Germinal center (tissue), 1 donor: ENCODE measurements around the gene HMX2.
A peak's percentile ranks its signal among the peaks of the same experiment; 100 is the strongest.

Experiments used
- DNase-seq: peaks from one replicate; pipeline ENCODE4 v3.0.0; 2012; ENCODE audit warnings: mixed read lengths, low spot score

The HMX2 gene

GRCh38 chr10:123147635-123148413 is at the start of gene HMX2:
HMX2 (plus strand) TSS chr10:123148136; CDS start chr10:123148379, 243 bp downstream.
- DNase-seq = peak; percentile 64

- DNase-seq = no peak
Observed at GRCh38 chr10:123100030-123100762, 47.7 kb upstream of the HMX2 start.

- no peak for DNase-seq
Observed at GRCh38 chr10:123101872-123102271, 46.1 kb upstream of the HMX2 start.

GRCh38 chr10:123102673-123103072 is 45.3 kb upstream of the HMX2 start:
- no peak for DNase-seq

GRCh38 chr10:123103944-123104343 is 44.0 kb upstream of the HMX2 start:
- no peak for DNase-seq

GRCh38 chr10:123109466-123109865 is 38.5 kb upstream of the HMX2 start:
- no peak for DNase-seq

- no peak for DNase-seq
Observed at GRCh38 chr10:123117644-123118417, 30.1 kb upstream of the HMX2 start.

- DNase-seq = no peak
Observed at GRCh38 chr10:123119081-123119480, 28.9 kb upstream of the HMX2 start.

GRCh38 chr10:123126246-123126645 is 21.7 kb upstream of the HMX2 start:
- DNase-seq = no peak

GRCh38 chr10:123129618-123130271 is 18.2 kb upstream of the HMX2 start:
- no peak for DNase-seq

GRCh38 chr10:123132576-123133477 is 15.1 kb upstream of the HMX2 start:
- peak; percentile 84 for DNase-seq

GRCh38 chr10:123133541-123134342 is 14.2 kb upstream of the HMX2 start:
- no peak for DNase-seq

GRCh38 chr10:123134343-123134914 is 13.5 kb upstream of the HMX2 start:
- DNase-seq = no peak

- no peak for DNase-seq
Observed at GRCh38 chr10:123134915-123135414, 13.0 kb upstream of the HMX2 start.

- DNase-seq = no peak
Observed at GRCh38 chr10:123135415-123136141, 12.4 kb upstream of the HMX2 start, which contains the start of gene HMX3. HMX3 (plus strand) TSS chr10:123135970; CDS start chr10:123136051, 81 bp downstream.

- DNase-seq = no peak
Observed at GRCh38 chr10:123136221-123136805, 11.6 kb upstream of the HMX2 start.

- no peak for DNase-seq
Observed at GRCh38 chr10:123136806-123137642, 10.9 kb upstream of the HMX2 start.

GRCh38 chr10:123139165-123139520 is 8.8 kb upstream of the HMX2 start:
- no peak for DNase-seq
